Stimulated activated CD4-positive, alpha-beta T cell treated with anti-CD3 and anti-CD28 coated beads, Interleukin-1b, Interleukin-23, amount 100 ng/mL, for 4 hours (primary cell): ENCODE results near the gene ATAD1.

Experiments
- DNase-seq, 2 donors: peaks; one replicate each; pipeline ENCODE4 v3.0.0-alpha.2; 2020; ENCODE audit warnings: low read depth in 2 of 2

The ATAD1 gene

GRCh38 chr10:87715552-87716347 lies 102.3 kb downstream of the ATAD1 start:
- no peak for DNase-seq

DNA sequence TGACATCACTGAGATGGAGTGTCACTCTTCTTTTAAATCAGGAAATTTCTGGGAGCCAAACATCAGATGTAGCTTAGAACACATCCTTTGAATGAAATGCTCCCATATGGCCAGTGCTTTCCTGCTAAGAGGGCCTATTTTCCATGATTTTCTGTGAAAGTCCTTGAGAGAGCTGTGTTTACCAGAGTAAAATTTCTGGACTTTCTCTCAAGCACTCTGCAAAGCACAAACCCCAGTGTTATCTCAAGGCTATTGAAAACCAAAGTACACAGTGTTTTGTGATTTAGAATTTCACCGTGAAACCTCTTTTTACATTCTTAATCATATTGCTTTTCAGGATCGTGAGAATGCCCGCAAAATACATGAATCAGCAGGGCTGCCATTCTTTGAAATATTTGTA lies 104.3 kb downstream of the ATAD1 start:
- DNase-seq: no peak

- no peak for DNase-seq
Observed at GRCh38 chr10:87712913-87713616, 105.0 kb downstream of the ATAD1 start.

- no peak for DNase-seq
Observed at GRCh38 chr10:87707254-87707653, 110.8 kb downstream of the ATAD1 start.

GRCh38 chr10:87706731-87707130 lies 111.3 kb downstream of the ATAD1 start:
- DNase-seq: no peak

DNA sequence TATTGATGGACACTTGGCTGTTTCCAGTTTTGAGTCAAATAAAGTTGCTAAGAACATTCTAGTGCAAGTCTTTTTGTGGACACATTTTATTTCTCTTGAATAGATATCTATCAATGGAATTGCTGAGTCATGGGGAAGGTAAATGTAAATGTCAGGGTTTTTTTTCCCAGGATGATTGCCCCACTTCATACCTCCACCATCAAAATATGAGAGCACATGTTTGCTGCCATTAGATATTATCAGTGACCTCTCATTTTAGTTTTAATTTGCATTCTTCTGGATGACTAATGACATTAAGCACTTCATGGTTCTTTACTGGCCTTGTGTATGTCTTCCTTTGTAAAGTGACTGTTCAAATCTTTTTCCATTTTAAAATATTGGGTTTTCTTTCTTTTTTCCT lies 112.7 kb downstream of the ATAD1 start:
- DNase-seq: no peak

DNA sequence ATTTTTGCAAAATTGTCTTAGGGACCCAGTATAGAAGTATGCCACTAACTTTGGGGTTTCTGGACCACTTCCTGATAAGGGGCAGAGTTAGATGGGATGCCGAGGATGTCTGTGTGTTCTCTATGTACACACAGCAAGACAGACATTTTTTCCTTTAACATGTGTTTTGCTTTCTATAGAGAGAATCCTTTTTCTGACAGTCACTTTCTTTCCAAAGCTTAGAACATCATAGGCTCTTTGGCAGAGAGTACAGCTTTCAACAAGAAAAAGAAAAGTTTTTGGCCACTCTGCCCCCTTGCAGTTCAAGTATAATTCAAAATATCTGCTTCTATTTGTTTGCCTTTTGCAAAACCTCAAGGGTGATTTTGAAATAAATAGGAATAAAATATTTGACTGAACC lies 114.3 kb downstream of the ATAD1 start:
- no peak for DNase-seq

- no peak for DNase-seq
Observed at GRCh38 chr10:87702973-87703294, 115.1 kb downstream of the ATAD1 start.

- DNase-seq: no peak
Observed at GRCh38 chr10:87702260-87702972, 115.6 kb downstream of the ATAD1 start.
